LNCAP (cell line): ENCODE measurements around the gene AHRR.

Experiments
- TF ChIP-seq, protein P1 (sequence below): fragments of 450-650 bp; IDR thresholded peaks from 2 replicates; pipeline ENCODE4 v1.5.1; 2017; ENCODE audit warnings: mild to moderate bottlenecking

AHRR gene

DNA sequence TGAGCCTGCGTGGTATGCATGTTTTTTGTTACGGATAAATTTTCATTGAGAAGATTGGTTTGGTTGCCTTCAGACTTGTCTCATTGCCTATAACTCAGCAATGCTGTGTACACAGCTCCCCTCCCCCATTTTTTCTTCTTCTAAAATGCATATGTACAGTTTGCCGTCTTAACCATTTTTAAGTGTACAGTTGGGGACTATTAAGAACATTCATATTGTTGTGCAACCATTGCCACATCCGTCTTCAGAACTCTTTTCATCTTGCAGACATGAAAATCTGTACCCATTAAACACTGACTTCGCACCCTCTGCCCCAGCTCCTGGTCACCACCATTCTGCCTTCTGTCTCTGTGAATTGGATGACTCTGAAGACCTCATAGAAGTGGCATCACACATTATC, 127.6 kb downstream of the AHRR start:
- TF ChIP-seq, protein P1, sequence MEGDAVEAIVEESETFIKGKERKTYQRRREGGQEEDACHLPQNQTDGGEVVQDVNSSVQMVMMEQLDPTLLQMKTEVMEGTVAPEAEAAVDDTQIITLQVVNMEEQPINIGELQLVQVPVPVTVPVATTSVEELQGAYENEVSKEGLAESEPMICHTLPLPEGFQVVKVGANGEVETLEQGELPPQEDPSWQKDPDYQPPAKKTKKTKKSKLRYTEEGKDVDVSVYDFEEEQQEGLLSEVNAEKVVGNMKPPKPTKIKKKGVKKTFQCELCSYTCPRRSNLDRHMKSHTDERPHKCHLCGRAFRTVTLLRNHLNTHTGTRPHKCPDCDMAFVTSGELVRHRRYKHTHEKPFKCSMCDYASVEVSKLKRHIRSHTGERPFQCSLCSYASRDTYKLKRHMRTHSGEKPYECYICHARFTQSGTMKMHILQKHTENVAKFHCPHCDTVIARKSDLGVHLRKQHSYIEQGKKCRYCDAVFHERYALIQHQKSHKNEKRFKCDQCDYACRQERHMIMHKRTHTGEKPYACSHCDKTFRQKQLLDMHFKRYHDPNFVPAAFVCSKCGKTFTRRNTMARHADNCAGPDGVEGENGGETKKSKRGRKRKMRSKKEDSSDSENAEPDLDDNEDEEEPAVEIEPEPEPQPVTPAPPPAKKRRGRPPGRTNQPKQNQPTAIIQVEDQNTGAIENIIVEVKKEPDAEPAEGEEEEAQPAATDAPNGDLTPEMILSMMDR, result no peak

DNA sequence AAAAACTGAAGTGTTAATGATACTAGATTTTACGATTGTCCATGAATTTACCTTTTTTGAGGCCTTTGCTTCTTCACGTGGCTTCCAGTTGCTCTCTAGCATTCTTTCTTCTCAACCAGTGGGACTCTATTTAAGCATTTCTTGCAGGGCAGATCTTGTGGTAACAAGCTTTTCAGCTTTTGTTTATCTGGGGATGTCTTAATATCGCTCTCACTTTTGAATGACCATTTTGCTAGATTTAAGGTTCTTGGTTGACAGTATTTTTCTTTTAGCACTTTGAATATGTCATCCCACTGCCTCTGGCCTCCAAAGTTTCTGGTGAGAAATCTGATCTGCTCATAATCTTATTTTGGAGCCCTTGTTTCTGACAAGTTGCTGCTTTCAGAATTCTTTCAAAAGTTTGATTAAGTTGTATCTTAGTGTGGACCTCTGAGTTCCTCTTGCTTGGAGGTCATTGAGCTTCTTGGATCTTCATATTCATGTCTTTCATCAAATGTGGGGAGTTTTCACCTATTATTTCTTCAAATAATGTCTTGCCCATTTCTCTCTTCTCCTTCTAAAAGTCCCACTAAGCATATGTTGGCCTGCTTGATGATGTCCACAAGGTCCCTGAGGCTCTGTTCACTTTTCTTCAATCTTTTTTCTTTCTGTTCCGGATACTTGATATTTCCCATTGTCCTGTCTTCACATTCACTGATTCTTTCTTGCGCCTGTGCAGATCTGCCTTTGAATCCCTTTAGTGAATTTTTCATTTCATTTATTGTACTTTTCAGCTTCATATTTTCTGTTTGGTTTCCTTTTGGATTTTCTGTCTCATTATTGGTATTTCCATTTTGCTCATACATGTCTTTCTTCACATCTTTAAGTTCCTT, 130.3 kb downstream of the AHRR start:
- TF ChIP-seq, protein P1, result no peak

DNA sequence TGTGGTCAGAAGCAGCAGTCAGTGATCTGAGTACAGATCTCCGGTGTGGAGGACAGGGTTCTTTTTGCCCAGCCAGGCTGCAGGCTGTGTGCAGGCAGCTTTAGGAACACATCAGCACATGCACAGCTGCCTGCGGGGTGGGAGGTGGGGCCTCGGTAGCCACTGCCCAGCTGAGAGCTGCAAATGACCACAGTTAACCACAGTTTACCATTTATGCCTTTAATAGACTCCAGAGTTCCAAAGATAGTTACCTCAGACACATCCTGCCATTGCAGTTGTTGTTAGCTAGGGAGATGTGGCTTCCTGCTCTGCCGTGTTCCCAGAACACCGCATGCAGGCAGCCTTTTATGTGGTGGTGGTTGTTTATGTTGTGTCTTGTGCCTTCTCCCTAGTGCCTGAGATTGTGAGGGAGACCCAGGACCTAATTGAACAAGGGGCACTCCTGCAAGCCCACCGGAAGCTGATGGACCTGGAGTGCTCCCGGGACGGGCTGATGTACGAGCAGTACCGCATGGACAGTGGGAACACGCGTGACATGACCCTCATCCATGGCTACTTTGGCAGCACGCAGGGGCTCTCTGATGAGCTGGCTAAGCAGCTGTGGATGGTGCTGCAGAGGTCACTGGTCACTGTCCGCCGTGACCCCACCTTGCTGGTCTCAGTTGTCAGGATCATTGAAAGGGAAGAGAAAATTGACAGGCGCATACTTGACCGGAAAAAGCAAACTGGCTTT, 131.6 kb downstream of the AHRR start:
- TF ChIP-seq, protein P1, result no peak

DNA sequence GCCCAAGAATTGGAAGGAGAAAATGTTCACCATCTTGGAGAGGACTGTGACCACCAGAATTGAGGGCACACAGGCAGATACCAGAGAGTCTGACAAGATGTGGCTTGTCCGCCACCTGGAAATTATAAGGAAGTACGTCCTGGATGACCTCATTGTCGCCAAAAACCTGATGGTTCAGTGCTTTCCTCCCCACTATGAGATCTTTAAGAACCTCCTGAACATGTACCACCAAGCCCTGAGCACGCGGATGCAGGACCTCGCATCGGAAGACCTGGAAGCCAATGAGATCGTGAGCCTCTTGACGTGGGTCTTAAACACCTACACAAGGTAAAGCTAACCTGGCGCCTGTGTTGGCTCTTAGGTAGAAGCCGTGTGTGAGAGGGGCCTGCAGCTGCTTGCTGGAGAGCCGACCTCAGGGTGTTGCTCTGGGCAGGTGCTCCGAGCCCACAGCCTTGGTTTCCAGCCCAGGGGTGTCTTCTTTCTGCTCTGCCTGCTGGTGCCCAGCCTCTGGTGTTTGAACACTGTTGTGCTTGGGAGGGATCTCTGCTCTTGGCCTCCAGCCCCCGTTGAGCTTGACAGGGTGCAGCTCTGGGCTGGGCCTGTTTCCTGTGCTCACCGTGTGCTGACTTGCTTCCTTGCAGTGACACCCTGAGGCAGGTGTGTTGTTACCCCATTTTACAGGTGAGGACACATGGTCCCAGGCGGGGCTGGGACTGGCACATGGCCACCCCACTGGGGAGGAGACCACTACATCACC, 132.4 kb downstream of the AHRR start:
- TF ChIP-seq, protein P1, result no peak

DNA sequence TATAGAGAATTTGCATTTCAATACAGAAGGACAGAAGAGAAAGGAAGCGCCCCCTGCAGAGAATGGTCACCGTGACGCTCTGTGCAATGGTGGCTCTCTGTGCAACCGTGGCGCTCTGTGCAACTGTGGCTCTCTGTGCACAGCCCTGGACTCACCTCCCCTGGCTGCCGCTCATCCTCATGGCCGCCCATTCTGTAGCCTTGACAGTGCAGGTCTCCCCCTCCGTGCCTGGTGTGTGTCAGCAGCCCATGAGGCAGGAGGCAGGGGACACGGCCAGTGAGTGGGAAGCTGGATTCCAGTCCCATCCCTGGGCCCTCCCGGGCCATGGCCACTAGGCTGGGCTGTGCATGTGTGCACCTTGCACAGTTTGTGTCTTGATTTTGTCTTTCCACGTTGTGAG, 133.4 kb downstream of the AHRR start:
- TF ChIP-seq, protein P1, result no peak

DNA sequence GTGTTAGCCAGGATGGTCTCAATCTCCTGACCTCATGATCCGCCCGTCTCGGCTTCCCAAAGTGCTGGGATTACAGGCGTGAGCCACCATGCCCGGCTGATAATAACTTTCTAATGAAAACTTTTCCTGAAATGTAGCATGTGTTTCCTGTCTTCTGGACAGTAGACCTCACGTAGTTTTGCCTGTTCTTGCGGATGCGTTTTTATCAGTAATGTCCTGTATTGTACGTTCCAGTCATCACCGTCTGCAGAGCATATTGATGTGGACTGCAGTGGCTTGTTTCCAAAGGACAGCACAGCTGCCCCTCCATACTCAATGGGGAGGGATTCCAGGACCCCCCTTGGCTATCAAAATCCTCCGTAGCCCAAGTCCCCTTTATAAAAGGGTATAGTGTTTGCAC, 134.3 kb downstream of the AHRR start:
- TF ChIP-seq, protein P1, result no peak
